Common myeloid progenitor, CD34-positive (primary cell): ENCODE results near the gene LATS2.

Source experiments
- CTCF ChIA-PET: fragments of 350-600 bp; sonication (Branson Sonifier 250); formaldehyde crosslinking; loops from one replicate; lab custom pipeline; 2021; ENCODE audit warnings: antibody characterized with exemption; lab: Charles Lee
- POLR2A ChIA-PET: fragments of 350-600 bp; sonication (Branson Sonifier 250); formaldehyde crosslinking; loops from one replicate; lab custom pipeline; 2021; ENCODE audit warnings: antibody characterized with exemption; lab: Charles Lee
- DNase-seq, 3 donors: peaks; one replicate each; pipeline versions ENCODE4 v3.0.0 to v3.0.0-alpha.2; 2013
- H3K27ac ChIP-seq, 2 experiments: 1 replicate in 1 of 2; 2 replicates in 1 of 2; pipeline ENCODE4 v1.7.0; 2013; ENCODE audit warnings: inconsistent platforms in 2 of 2, low read length in 2 of 2, mild to moderate bottlenecking in 2 of 2, low read depth in 1 of 2, moderate library complexity in 1 of 2; ENCODE audit not compliant: severe bottlenecking in 2 of 2, insufficient read depth in 1 of 2, poor library complexity in 1 of 2
- H3K27me3 ChIP-seq, 5 experiments: replicated peaks in 2 of 5; 1 replicate in 3 of 5; 2 replicates in 2 of 5; pipeline versions ENCODE4 v1.6.1 to v1.7.0; 2013; ENCODE audit warnings: low read length in 4 of 5, mild to moderate bottlenecking in 2 of 5, moderate library complexity in 2 of 5, inconsistent platforms in 1 of 5; ENCODE audit not compliant: insufficient read depth in 5 of 5, control insufficient read depth in 4 of 5
- H3K36me3 ChIP-seq, 4 experiments: 1 replicate in 2 of 4; 2 replicates in 2 of 4; pipeline versions ENCODE4 v1.6.1 to v1.7.0; 2013; ENCODE audit warnings: low read length in 3 of 4, control low read depth in 1 of 4, mild to moderate bottlenecking in 1 of 4; ENCODE audit not compliant: control insufficient read depth in 4 of 4, insufficient read depth in 4 of 4
- H3K4me1 ChIP-seq, 4 experiments: 1 replicate in 3 of 4; 2 replicates in 1 of 4; pipeline versions ENCODE4 v1.6.1 to v1.7.1; 2013; ENCODE audit warnings: low read length in 3 of 4, mild to moderate bottlenecking in 3 of 4, control low read depth in 1 of 4, inconsistent platforms in 1 of 4, moderate library complexity in 1 of 4; ENCODE audit not compliant: control insufficient read depth in 4 of 4, insufficient read depth in 4 of 4; ENCODE audit errors: control extremely low read depth in 1 of 4
- H3K4me3 ChIP-seq, 7 experiments: 1 replicate in 4 of 7; 2 replicates in 3 of 7; pipeline versions ENCODE4 v1.5.1 to v1.7.0; 2013; ENCODE audit warnings: mild to moderate bottlenecking in 7 of 7, low read length in 6 of 7, moderate library complexity in 6 of 7, inconsistent platforms in 2 of 7, low read depth in 2 of 7, control low read depth in 1 of 7; ENCODE audit not compliant: insufficient read depth in 4 of 7, control insufficient read depth in 1 of 7; ENCODE audit errors: extremely low read depth in 1 of 7
- H3K9me3 ChIP-seq, 5 experiments: 1 replicate in 4 of 5; 2 replicates in 1 of 5; pipeline versions ENCODE4 v1.6.1 to v1.7.1; 2013; ENCODE audit warnings: low read length in 4 of 5, mild to moderate bottlenecking in 2 of 5, inconsistent platforms in 1 of 5, low read depth in 1 of 5, moderate library complexity in 1 of 5; ENCODE audit not compliant: control insufficient read depth in 4 of 5, insufficient read depth in 2 of 5; ENCODE audit errors: control extremely low read depth in 1 of 5
- WGBS: methylation state at CpG from one replicate; pipeline ENCODE4 v1.1.5; 2013; ENCODE audit not compliant: insufficient coverage; 5-methylcytosine and 5-hydroxymethylcytosine counted together

LATS2 gene

GRCh38 chr13:21045100-21045499 lies 16.3 kb downstream of the LATS2 start:
- Histone ChIP-seq H3K27ac (peak overlapping the region; percentile 39 to 42), H3K4me1 (peaks cover 13 to 75% (median 52%) of the 10 kb centered on the region in 4 experiments), H3K9me3 (no peaks in the 10 kb centered on the region), H3K27me3 (no peaks in the 10 kb centered on the region), H3K4me3 (peak overlapping the region in 5 of 7 experiments; percentile 20 to 67 (median 40)), H3K36me3 (peaks cover 8 to 29% (median 13%) of the 10 kb centered on the region in 4 experiments)
- POLR2A ChIA-PET = interaction anchor here (0.6 to 1.4 kb wide), 4 partner anchors 18 to 105 kb away, joined by 3 to 5 read pairs (median 4); no protein-coding TSS in a partner anchor
- 6% methylated on average over 3 of the region's 5 CpGs for WGBS
- CTCF ChIA-PET = interaction anchor here (1.3 to 3.0 kb wide), 6 partner anchors 7 to 102 kb away, joined by 3 to 20 read pairs (median 6); no protein-coding TSS in a partner anchor
- no peak for DNase-seq

GRCh38 chr13:21043898-21044297 lies 17.5 kb downstream of the LATS2 start:
- Histone ChIP-seq H3K27me3 (no peaks in the 10 kb centered on the region), H3K27ac (peak overlapping the region in 1 of 2 experiments; percentile 15), H3K36me3 (peaks cover 6 to 28% (median 13%) of the 10 kb centered on the region in 4 experiments), H3K4me1 (peaks cover 20 to 82% (median 61%) of the 10 kb centered on the region in 4 experiments), H3K9me3 (no peaks in the 10 kb centered on the region), H3K4me3 (peak overlapping the region in 1 of 7 experiments; percentile 6)
- POLR2A ChIA-PET = interaction anchor here (1.4 kb wide), 1 partner anchor 19 kb away, joined by 4 read pairs; no protein-coding TSS in a partner anchor
- CTCF ChIA-PET = interaction anchor here (1.2 to 3.0 kb wide), 7 partner anchors 8 to 100 kb away, joined by 3 to 20 read pairs (median 4); no protein-coding TSS in a partner anchor
- 55% methylated on average over 2 of the region's 2 CpGs for WGBS
- DNase-seq = no peak

GRCh38 chr13:21040120-21040826 lies 21.1 kb downstream of the LATS2 start:
- ChIA-PET POLR2A (interaction anchor here (0.7 kb wide), 1 partner anchor 105 kb away, joined by 4 read pairs; no protein-coding TSS in a partner anchor), CTCF (interaction anchor here (0.9 to 3.3 kb wide), 7 partner anchors 9 to 43 kb away, joined by 3 to 8 read pairs (median 3); no protein-coding TSS in a partner anchor)
- Histone ChIP-seq H3K9me3 (no peaks in the 10 kb centered on the region), H3K27me3 (no peaks in the 10 kb centered on the region), H3K36me3 (peaks cover 6 to 29% (median 10%) of the 10 kb centered on the region in 4 experiments), H3K27ac (no peak overlapping the region), H3K4me1 (peaks cover 12 to 75% (median 53%) of the 10 kb centered on the region in 4 experiments), H3K4me3 (no peak overlapping the region)
- no peak for DNase-seq
- 93% methylated on average over 9 of the region's 15 CpGs for WGBS

GRCh38 chr13:21039097-21039800 lies 22.1 kb downstream of the LATS2 start:
- Histone ChIP-seq H3K27me3 (no peaks in the 10 kb centered on the region), H3K4me3 (peak overlapping the region in 1 of 7 experiments; percentile 38), H3K9me3 (no peaks in the 10 kb centered on the region), H3K4me1 (peaks cover 9 to 75% (median 52%) of the 10 kb centered on the region in 4 experiments), H3K36me3 (peaks cover 6 to 29% (median 8%) of the 10 kb centered on the region in 4 experiments), H3K27ac (peak overlapping the region in 1 of 2 experiments; percentile 3)
- WGBS = 100% methylated on average over 1 of the region's 6 CpGs
- peak; percentile 16 to 56 (median 44) for DNase-seq
- CTCF ChIA-PET = interaction anchor here (0.8 to 3.3 kb wide), 4 partner anchors 18 to 44 kb away, joined by 3 to 8 read pairs (median 3); no protein-coding TSS in a partner anchor
- POLR2A ChIA-PET = no interaction called here

- WGBS = 91% methylated on average over 8 of the region's 8 CpGs
- Histone ChIP-seq H3K27me3 (no peaks in the 10 kb centered on the region), H3K27ac (no peak overlapping the region), H3K4me3 (no peak overlapping the region), H3K36me3 (peaks cover 0 to 21% (median 6%) of the 10 kb centered on the region in 4 experiments), H3K4me1 (peaks cover 12 to 83% (median 60%) of the 10 kb centered on the region in 4 experiments), H3K9me3 (no peaks in the 10 kb centered on the region)
- no peak for DNase-seq
- CTCF ChIA-PET = interaction anchor here (0.5 to 3.3 kb wide), 4 partner anchors 20 to 426 kb away, joined by 3 to 8 read pairs (median 3); no protein-coding TSS in a partner anchor
- POLR2A ChIA-PET = interaction anchor here (1.0 kb wide), 1 partner anchor 10 kb away, joined by 3 read pairs; no protein-coding TSS in a partner anchor
Observed at GRCh38 chr13:21037656-21038055, 23.7 kb downstream of the LATS2 start.

GRCh38 chr13:21035498-21035897 lies 25.9 kb downstream of the LATS2 start:
- 81% methylated on average over 4 of the region's 5 CpGs for WGBS
- H3K9me3 ChIP-seq = no peaks in the 10 kb centered on the region
- H3K27ac ChIP-seq = no peak overlapping the region
- H3K36me3 ChIP-seq = peaks cover 0 to 9% (median under 1%) of the 10 kb centered on the region in 4 experiments
- POLR2A ChIA-PET = interaction anchor here (0.5 kb wide), 1 partner anchor 111 kb away, joined by 5 read pairs; no protein-coding TSS in a partner anchor
- peaks cover 12 to 71% (median 60%) of the 10 kb centered on the region in 4 experiments for H3K4me1 ChIP-seq
- CTCF ChIA-PET = interaction anchor here (0.8 to 3.6 kb wide), 7 partner anchors 10 to 40 kb away, joined by 3 to 25 read pairs (median 6); no protein-coding TSS in a partner anchor
- H3K27me3 ChIP-seq = no peaks in the 10 kb centered on the region
- H3K4me3 ChIP-seq = no peak overlapping the region
- no peak for DNase-seq
